H9 (cell line): ENCODE data around the gene ULK4. TPM values are rescaled to one million over a fixed set of nuclear protein-coding genes. Genes with fewer than 3 reads are reported as not detected.

Source experiments
- DNase-seq: peaks from one replicate; pipeline ENCODE4 v3.0.0-alpha.2; 2017
- H2AFZ ChIP-seq: one replicate; pipeline ENCODE4 v1.6.1; 2013; ENCODE audit warnings: mild to moderate bottlenecking, low read length, control low read depth, moderate library complexity
- H2AK5ac ChIP-seq: 2 replicates; pipeline ENCODE4 v1.6.1; 2013; ENCODE audit warnings: low read length, control low read depth, mixed read lengths; ENCODE audit not compliant: insufficient read length
- H2BK120ac ChIP-seq: one replicate; pipeline ENCODE4 v1.6.1; 2013; ENCODE audit warnings: low read depth, mild to moderate bottlenecking, low read length, control low read depth, inconsistent platforms; ENCODE audit not compliant: poor library complexity, severe bottlenecking
- H2BK12ac ChIP-seq: 2 replicates; pipeline ENCODE4 v1.6.1; 2013; ENCODE audit warnings: low read length, control low read depth, mixed read lengths, low read depth; ENCODE audit not compliant: insufficient read length
- H2BK15ac ChIP-seq: 2 replicates; pipeline ENCODE4 v1.6.1; 2013; ENCODE audit warnings: low read depth, low read length, control low read depth
- H2BK20ac ChIP-seq: one replicate; pipeline ENCODE4 v1.6.1; 2013; ENCODE audit warnings: low read depth, mild to moderate bottlenecking, low read length, control low read depth, inconsistent platforms; ENCODE audit not compliant: poor library complexity, severe bottlenecking
- H2BK5ac ChIP-seq: 2 replicates; pipeline ENCODE4 v1.6.1; 2013; ENCODE audit warnings: low read length, control low read depth, mixed read lengths; ENCODE audit not compliant: insufficient read length
- H3K14ac ChIP-seq: 2 replicates; pipeline ENCODE4 v1.6.1; 2013; ENCODE audit warnings: low read length, control low read depth; ENCODE audit not compliant: insufficient read depth
- H3K18ac ChIP-seq: 2 replicates; pipeline ENCODE4 v1.6.1; 2013; ENCODE audit warnings: low read depth, mild to moderate bottlenecking, mixed read lengths, low read length, control low read depth; ENCODE audit not compliant: insufficient read length
- H3K23ac ChIP-seq: 2 replicates; pipeline ENCODE4 v1.6.1; 2013; ENCODE audit warnings: low read length, control low read depth, mixed read lengths, low read depth; ENCODE audit not compliant: insufficient read length
- H3K23me2 ChIP-seq: 2 replicates; pipeline ENCODE4 v1.6.1; 2013; ENCODE audit warnings: low read depth, mild to moderate bottlenecking, mixed read lengths, low read length, control low read depth; ENCODE audit not compliant: insufficient read length, poor library complexity, severe bottlenecking
- H3K27ac ChIP-seq: 2 replicates; pipeline ENCODE4 v1.5.1; 2013; ENCODE audit warnings: low read length, control low read depth, mixed read lengths, low read depth; ENCODE audit not compliant: insufficient read length
- H3K27me3 ChIP-seq: 2 replicates; pipeline ENCODE4 v1.6.1; 2013; ENCODE audit warnings: low read length, control low read depth, inconsistent platforms; ENCODE audit not compliant: insufficient read depth
- H3K4ac ChIP-seq: 2 replicates; pipeline ENCODE4 v1.6.1; 2013; ENCODE audit warnings: low read depth, mild to moderate bottlenecking, control low read depth, inconsistent platforms, low read length, moderate library complexity
- H3K4me1 ChIP-seq: 2 replicates; pipeline ENCODE4 v1.6.1; 2013; ENCODE audit warnings: low read length, control low read depth, inconsistent platforms; ENCODE audit not compliant: insufficient read depth
- H3K4me2 ChIP-seq: 2 replicates; pipeline ENCODE4 v1.6.1; 2013; ENCODE audit warnings: low read length, control low read depth, mixed read lengths; ENCODE audit not compliant: insufficient read length, insufficient read depth
- H3K56ac ChIP-seq: 2 replicates; pipeline ENCODE4 v1.6.1; 2013; ENCODE audit warnings: low read depth, mild to moderate bottlenecking, mixed read lengths, low read length, control low read depth; ENCODE audit not compliant: insufficient read length
- H3K79me1 ChIP-seq: 2 replicates; pipeline ENCODE4 v1.6.1; 2013; ENCODE audit warnings: low read depth, mild to moderate bottlenecking, moderate library complexity, low read length, control low read depth, inconsistent platforms; ENCODE audit not compliant: insufficient read depth, poor library complexity, severe bottlenecking
- H3K79me2 ChIP-seq: 2 replicates; pipeline ENCODE4 v1.6.1; 2013; ENCODE audit warnings: low read length, control low read depth, inconsistent platforms; ENCODE audit not compliant: insufficient read depth
- H3K9ac ChIP-seq: 2 replicates; pipeline ENCODE4 v1.6.1; 2013; ENCODE audit warnings: low read length, control low read depth, mixed read lengths; ENCODE audit not compliant: insufficient read length; ENCODE audit errors: extremely low read depth
- H3K9me3 ChIP-seq: one replicate; pipeline ENCODE4 v1.6.1; 2013; ENCODE audit warnings: low read depth, low read length, inconsistent platforms; ENCODE audit not compliant: control insufficient read depth
- H3T11ph ChIP-seq: one replicate; pipeline ENCODE4 v1.6.1; 2013; ENCODE audit warnings: mild to moderate bottlenecking, low read length, control low read depth, inconsistent platforms
- H4K20me1 ChIP-seq: one replicate; pipeline ENCODE4 v1.6.1; 2013; ENCODE audit not compliant: control insufficient read depth, insufficient read length, insufficient read depth
- H4K5ac ChIP-seq: 2 replicates; pipeline ENCODE4 v1.6.1; 2013; ENCODE audit warnings: low read depth, mild to moderate bottlenecking, mixed read lengths, low read length, control low read depth; ENCODE audit not compliant: insufficient read length
- H4K8ac ChIP-seq: replicated peaks from 2 replicates; pipeline ENCODE4 v1.6.1; 2013; ENCODE audit warnings: low read length, control low read depth, mixed read lengths, low read depth; ENCODE audit not compliant: insufficient read length
- H4K91ac ChIP-seq: 2 replicates; pipeline ENCODE4 v1.6.1; 2013; ENCODE audit warnings: low read depth, mild to moderate bottlenecking, moderate library complexity, mixed read lengths, low read length, control low read depth; ENCODE audit not compliant: insufficient read length
- H3K27ac Mint-ChIP-seq, 3 experiments: 2 replicates in 2 of 3; 3 replicates in 1 of 3; pipeline ENCODE4 v1.8.0; 2020 to 2021; ENCODE audit warnings: mixed read lengths in 3 of 3, mild to moderate bottlenecking in 1 of 3, moderate library complexity in 1 of 3
- H3K27me3 Mint-ChIP-seq: 2 replicates; pipeline ENCODE4 v1.8.0; 2021; ENCODE audit warnings: low read depth, mild to moderate bottlenecking, moderate library complexity, mixed read lengths
- H3K36me3 Mint-ChIP-seq, 3 experiments: 2 replicates in 2 of 3; 3 replicates in 1 of 3; pipeline ENCODE4 v1.8.0; 2020 to 2021; ENCODE audit warnings: low read depth in 3 of 3, mixed read lengths in 3 of 3; ENCODE audit not compliant: insufficient read depth in 1 of 3
- H3K4me1 Mint-ChIP-seq, 2 experiments: 2 replicates each; pipeline ENCODE4 v1.8.0; 2020; ENCODE audit warnings: mixed read lengths in 2 of 2
- H3K4me3 Mint-ChIP-seq, 2 experiments: 2 replicates in 1 of 2; 3 replicates in 1 of 2; pipeline ENCODE4 v1.8.0; 2020 to 2021; ENCODE audit warnings: mild to moderate bottlenecking in 2 of 2, mixed read lengths in 2 of 2, moderate library complexity in 1 of 2
- H3K9me3 Mint-ChIP-seq, 2 experiments: 2 replicates in 1 of 2; 3 replicates in 1 of 2; pipeline ENCODE4 v1.8.0; 2020; ENCODE audit warnings: mild to moderate bottlenecking in 2 of 2, mixed read lengths in 2 of 2, moderate library complexity in 1 of 2
- CTCF ChIP-seq: fragments of 200-600 bp; sonication (generic); conservative IDR thresholded peaks from 3 replicates; pipeline ENCODE4 v1.8.0; 2021; ENCODE audit warnings: antibody characterized with exemption, mild to moderate bottlenecking
- WGBS: extraction: QIAGEN DNeasy Blood & Tissue Kit; methylation state at CpG from one replicate; pipeline ENCODE4 v1.1.7; 2013; ENCODE audit warnings: missing lambda C conversion rate, low lambda C conversion rate, mixed read lengths; ENCODE audit not compliant: insufficient read length; ENCODE audit errors: extremely low coverage; 5-methylcytosine and 5-hydroxymethylcytosine counted together
- total RNA-seq: library from RNA; stranded (reverse); gene quantifications from 2 replicates; pipeline ENCODE4 v1.2.1, GENCODE V29; 2021

ULK4 gene
- total RNA-seq, 1 experiment from 2014 or later: 12.9 TPM

- Histone ChIP-seq H3K14ac (no peak overlapping the region), H2BK5ac (no peak overlapping the region), H4K8ac (no peak overlapping the region), H4K91ac (no peak overlapping the region), H2BK20ac (no peak overlapping the region), H3K4me2 (no peak overlapping the region), H3K79me2 (no peaks in the 10 kb centered on the region), H2AK5ac (no peak overlapping the region), H2BK12ac (no peak overlapping the region), H3T11ph (no peak overlapping the region), H3K27me3 (no peaks in the 10 kb centered on the region), H2BK15ac (no peak overlapping the region), H3K79me1 (no peaks in the 10 kb centered on the region), H3K23ac (no peak overlapping the region), H3K23me2 (no peaks in the 10 kb centered on the region), H2AFZ (no peak overlapping the region), H2BK120ac (no peak overlapping the region), H3K9me3 (no peaks in the 10 kb centered on the region), H3K18ac (no peak overlapping the region), H3K9ac (no peak overlapping the region), H4K5ac (no peak overlapping the region), H4K20me1 (no peaks in the 10 kb centered on the region), H3K27ac (no peak overlapping the region), H3K4me1 (no peaks in the 10 kb centered on the region; the same call in 1 of the 2 replicates), H3K56ac (no peak overlapping the region), H3K4ac (no peak overlapping the region)
- H3K27me3 Mint-ChIP-seq: no peaks in the 10 kb centered on the region
- no peak for DNase-seq
- H3K4me3 Mint-ChIP-seq: no peak overlapping the region
- no peak for TF ChIP-seq CTCF
- peak overlapping the region in 1 of 3 experiments; percentile 40; a peak in 1 of 7 replicates for H3K27ac Mint-ChIP-seq
- peaks cover 6 to 7% of the 10 kb centered on the region in 2 experiments for H3K4me1 Mint-ChIP-seq
- H3K36me3 Mint-ChIP-seq: peaks cover 3 to 21% (median 21%) of the 10 kb centered on the region in 3 experiments; a peak in 5 of 7 replicates
- peaks cover 3 to 13% of the 10 kb centered on the region in 2 experiments; a peak in 3 of 5 replicates for H3K9me3 Mint-ChIP-seq
- no CpG with 5 or more reads among the region's 1 CpG for WGBS
Measured at GRCh38 chr3:41872157-41872556, 89.7 kb downstream of the ULK4 start.
